GM13976 (cell line): Measurements from ENCODE around the gene CDRT15.

Experiments
- DNase-seq: peaks from one replicate; pipeline ENCODE4 v3.0.0; 2012; ENCODE audit warnings: low spot score
- in situ Hi-C: fragments of 300-500 bp; cut with MboI; formaldehyde crosslinking; loops from one replicate; pipeline ENCODE4 v1.12.0; 2022; ENCODE audit warnings: low sequenced_read_pairs, mixed read lengths, inconsistent platforms; ENCODE audit not compliant: unreplicated experiment
- TF ChIP-seq, protein P1 (sequence below): IDR thresholded peaks from 2 replicates; pipeline ENCODE4 v1.5.1; 2012; ENCODE audit warnings: borderline replicate concordance, mild to moderate bottlenecking; ENCODE audit not compliant: insufficient read depth; ENCODE audit errors: extremely low read depth, missing control alignments, control extremely low read depth

The CDRT15 gene

DNA sequence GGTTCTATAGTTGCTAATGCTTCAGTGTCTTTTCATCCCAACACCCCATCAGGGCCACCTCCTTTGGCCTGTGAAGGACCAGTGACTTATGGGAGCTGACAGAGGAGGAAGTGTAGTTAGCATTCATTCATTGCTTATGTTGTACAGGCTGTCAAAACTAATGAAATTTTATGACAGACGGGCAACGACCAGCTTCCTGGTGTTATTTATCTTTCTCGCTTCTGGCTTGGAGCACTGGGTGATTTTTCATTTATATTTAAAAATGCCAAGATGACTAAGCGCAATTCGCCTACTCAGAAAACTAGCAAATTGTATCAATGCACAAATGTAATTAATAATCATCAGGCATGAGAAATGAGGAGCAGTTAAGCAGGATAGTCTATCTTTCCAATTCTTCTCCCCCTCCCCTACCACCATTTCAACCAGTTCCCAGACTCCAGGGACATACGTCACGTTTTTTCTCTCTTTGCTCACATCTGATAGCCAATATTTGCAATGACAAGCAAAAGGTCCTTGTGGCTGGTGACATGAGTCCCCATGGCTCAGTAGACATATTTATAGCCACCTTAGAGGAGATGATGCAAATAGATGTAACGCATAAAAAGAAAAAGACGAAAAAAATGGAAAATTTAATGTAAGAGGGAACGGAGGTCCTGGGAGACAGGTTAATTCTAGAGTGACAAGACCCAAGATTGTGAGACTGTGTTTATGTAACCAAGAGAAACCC is 11.2 kb downstream of the CDRT15 start:
- DNase-seq, result no peak
- TF ChIP-seq, protein P1, sequence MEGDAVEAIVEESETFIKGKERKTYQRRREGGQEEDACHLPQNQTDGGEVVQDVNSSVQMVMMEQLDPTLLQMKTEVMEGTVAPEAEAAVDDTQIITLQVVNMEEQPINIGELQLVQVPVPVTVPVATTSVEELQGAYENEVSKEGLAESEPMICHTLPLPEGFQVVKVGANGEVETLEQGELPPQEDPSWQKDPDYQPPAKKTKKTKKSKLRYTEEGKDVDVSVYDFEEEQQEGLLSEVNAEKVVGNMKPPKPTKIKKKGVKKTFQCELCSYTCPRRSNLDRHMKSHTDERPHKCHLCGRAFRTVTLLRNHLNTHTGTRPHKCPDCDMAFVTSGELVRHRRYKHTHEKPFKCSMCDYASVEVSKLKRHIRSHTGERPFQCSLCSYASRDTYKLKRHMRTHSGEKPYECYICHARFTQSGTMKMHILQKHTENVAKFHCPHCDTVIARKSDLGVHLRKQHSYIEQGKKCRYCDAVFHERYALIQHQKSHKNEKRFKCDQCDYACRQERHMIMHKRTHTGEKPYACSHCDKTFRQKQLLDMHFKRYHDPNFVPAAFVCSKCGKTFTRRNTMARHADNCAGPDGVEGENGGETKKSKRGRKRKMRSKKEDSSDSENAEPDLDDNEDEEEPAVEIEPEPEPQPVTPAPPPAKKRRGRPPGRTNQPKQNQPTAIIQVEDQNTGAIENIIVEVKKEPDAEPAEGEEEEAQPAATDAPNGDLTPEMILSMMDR, result no peak
- in situ Hi-C loops, result no loop called here

DNA sequence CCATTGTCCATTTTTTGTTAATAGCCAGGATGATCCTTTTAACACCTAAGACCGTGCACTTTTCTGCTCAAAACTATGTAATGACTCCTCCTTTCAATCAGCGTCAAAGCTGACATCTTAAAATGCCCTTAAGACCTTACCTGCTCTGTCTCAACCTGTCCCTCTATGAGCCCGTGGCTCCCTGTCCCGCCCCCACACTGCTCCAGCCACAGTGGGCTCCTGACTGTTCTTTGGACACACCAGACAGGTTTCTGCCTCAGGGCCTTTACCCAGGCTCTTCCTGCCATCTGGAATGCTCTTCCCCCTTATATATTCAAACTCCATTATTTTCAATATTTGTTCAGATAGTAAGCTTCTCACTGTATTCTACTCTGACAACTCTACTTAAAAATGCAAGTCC is 14.1 kb downstream of the CDRT15 start:
- in situ Hi-C loops, result no loop called here
- no peak for DNase-seq
- TF ChIP-seq, protein P1, result no peak

- in situ Hi-C loops, result no loop called here
- no peak for DNase-seq
- TF ChIP-seq, protein P1, result no peak
Observed at GRCh38 chr17:14214271-14214670, 22.4 kb downstream of the CDRT15 start.

- TF ChIP-seq, protein P1, result no peak
- no peak for DNase-seq
- in situ Hi-C loops, result no loop called here
Observed at GRCh38 chr17:14212401-14212800, 24.3 kb downstream of the CDRT15 start.

DNA sequence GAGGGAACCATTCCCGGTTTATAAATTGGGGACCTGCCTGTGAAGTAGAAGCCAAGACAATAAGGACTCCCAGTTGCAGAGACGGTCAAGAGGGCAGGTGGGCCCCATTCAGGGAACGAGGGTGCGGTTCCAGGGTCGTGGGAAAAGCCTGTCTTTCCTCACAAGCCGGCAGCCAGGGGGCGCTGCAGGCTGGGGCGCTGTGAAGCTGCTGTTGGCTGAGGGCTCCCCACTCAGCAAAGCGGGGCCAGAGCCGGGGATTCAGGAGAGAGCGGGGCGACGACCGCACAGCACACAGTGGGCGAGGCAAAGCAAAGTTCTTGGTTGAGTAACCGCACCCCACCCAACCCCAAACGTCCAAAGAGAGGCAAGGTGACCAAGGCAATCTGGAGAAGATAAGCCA is 24.9 kb downstream of the CDRT15 start:
- DNase-seq, result peak; percentile 51
- TF ChIP-seq, protein P1, result no peak
- in situ Hi-C loops, result no loop called here

GRCh38 chr17:14211246-14211645 is 25.4 kb downstream of the CDRT15 start:
- in situ Hi-C loops, result no loop called here
- no peak for DNase-seq
- TF ChIP-seq, protein P1, result no peak
